Large intestine (tissue), 3 donors: ENCODE results near the gene ELMO1. TPM values are rescaled to one million over a fixed set of nuclear protein-coding genes. Genes with fewer than 3 reads are reported as not detected.
A peak's percentile ranks its signal among the peaks of the same experiment; 100 is the strongest.

Experiments used
- DNase-seq, 2 donors: peaks; one replicate each; pipeline versions ENCODE4 v3.0.0 to v3.0.0-alpha.2; 2013
- H3K27ac ChIP-seq: one replicate; pipeline ENCODE4 v1.5.1; 2013; ENCODE audit warnings: low read length
- H3K27me3 ChIP-seq: 2 replicates; pipeline ENCODE4 v1.6.1; 2013; ENCODE audit warnings: low read length; ENCODE audit not compliant: control insufficient read depth, insufficient read depth
- H3K36me3 ChIP-seq: 2 replicates; pipeline ENCODE4 v1.6.1; 2013; ENCODE audit warnings: low read length; ENCODE audit not compliant: control insufficient read depth, insufficient read depth
- H3K4me1 ChIP-seq: one replicate; pipeline ENCODE4 v1.6.1; 2013; ENCODE audit warnings: low read length; ENCODE audit not compliant: control insufficient read depth, insufficient read depth
- H3K4me3 ChIP-seq: one replicate; pipeline ENCODE4 v1.5.1; 2013; ENCODE audit warnings: low read length
- H3K9me3 ChIP-seq: one replicate; pipeline ENCODE4 v1.6.1; 2013; ENCODE audit warnings: mild to moderate bottlenecking, low read depth, low read length, moderate library complexity; ENCODE audit not compliant: control insufficient read depth
- WGBS: methylation state at CpG from one replicate; pipeline ENCODE4 v1.1.5; 2013; ENCODE audit warnings: low lambda C conversion rate; ENCODE audit not compliant: insufficient coverage; 5-methylcytosine and 5-hydroxymethylcytosine counted together
- polyA plus RNA-seq: library from polyadenylated mRNA; unstranded; fragments of 120-200 nt; gene quantifications from one replicate; pipeline ENCODE4 v1.2.1, GENCODE V29; 2013

Gene ELMO1
- polyA plus RNA-seq, 1 donor: 9.5 TPM

- Histone ChIP-seq H3K27ac (peak overlapping the region; percentile 53), H3K27me3 (no peaks in the 10 kb centered on the region), H3K4me1 (peaks cover 20% of the 10 kb centered on the region), H3K9me3 (peaks cover 9% of the 10 kb centered on the region), H3K36me3 (no peaks in the 10 kb centered on the region), H3K4me3 (no peak overlapping the region)
- WGBS: 18% methylated on average over 4 of the region's 9 CpGs
- DNase-seq: peak in 1 of 2 donors; percentile 57
Observed at GRCh38 chr7:36971515-36972139, 477.0 kb downstream of the ELMO1 start.

- no peaks in the 10 kb centered on the region for H3K36me3 ChIP-seq
- no peak overlapping the region for H3K4me3 ChIP-seq
- H3K27me3 ChIP-seq: no peaks in the 10 kb centered on the region
- WGBS: 80% methylated on average over 1 of the region's 5 CpGs
- peaks cover 20% of the 10 kb centered on the region for H3K4me1 ChIP-seq
- peaks cover 9% of the 10 kb centered on the region for H3K9me3 ChIP-seq
- no peak for DNase-seq
- peak overlapping the region; percentile 53 for H3K27ac ChIP-seq
Observed at GRCh38 chr7:36970551-36971514, 477.8 kb downstream of the ELMO1 start.

- peaks cover 9% of the 10 kb centered on the region for H3K9me3 ChIP-seq
- H3K27ac ChIP-seq: no peak overlapping the region
- H3K4me1 ChIP-seq: peaks cover 20% of the 10 kb centered on the region
- H3K4me3 ChIP-seq: no peak overlapping the region
- no peaks in the 10 kb centered on the region for H3K27me3 ChIP-seq
- no peak for DNase-seq
- H3K36me3 ChIP-seq: no peaks in the 10 kb centered on the region
Observed at GRCh38 chr7:36969376-36969775, 479.3 kb downstream of the ELMO1 start.

GRCh38 chr7:36967387-36967786, 481.3 kb downstream of the ELMO1 start:
- H3K36me3 ChIP-seq: no peaks in the 10 kb centered on the region
- DNase-seq: no peak
- peaks cover 18% of the 10 kb centered on the region for H3K4me1 ChIP-seq
- H3K9me3 ChIP-seq: peaks cover 3% of the 10 kb centered on the region
- WGBS: 70% methylated on average over 2 of the region's 4 CpGs
- H3K4me3 ChIP-seq: no peak overlapping the region
- H3K27ac ChIP-seq: no peak overlapping the region
- H3K27me3 ChIP-seq: no peaks in the 10 kb centered on the region

- no CpG with 5 or more reads among the region's 3 CpGs for WGBS
- Histone ChIP-seq H3K36me3 (no peaks in the 10 kb centered on the region), H3K27ac (no peak overlapping the region), H3K4me3 (no peak overlapping the region), H3K9me3 (peaks cover 3% of the 10 kb centered on the region), H3K4me1 (peaks cover 11% of the 10 kb centered on the region), H3K27me3 (no peaks in the 10 kb centered on the region)
- DNase-seq: no peak
Observed at GRCh38 chr7:36966636-36967035, 482.0 kb downstream of the ELMO1 start.

GRCh38 chr7:36966039-36966438, 482.6 kb downstream of the ELMO1 start:
- Histone ChIP-seq H3K27me3 (no peaks in the 10 kb centered on the region), H3K27ac (no peak overlapping the region), H3K9me3 (peaks cover 3% of the 10 kb centered on the region), H3K4me1 (peaks cover 6% of the 10 kb centered on the region), H3K36me3 (no peaks in the 10 kb centered on the region), H3K4me3 (no peak overlapping the region)
- WGBS: no CpG with 5 or more reads among the region's 3 CpGs
- no peak for DNase-seq

- no peak for DNase-seq
- WGBS: no CpG with 5 or more reads among the region's 1 CpG
- no peak overlapping the region for H3K27ac ChIP-seq
- no peak overlapping the region for H3K4me3 ChIP-seq
- peaks cover 3% of the 10 kb centered on the region for H3K9me3 ChIP-seq
- peaks cover 2% of the 10 kb centered on the region for H3K4me1 ChIP-seq
- H3K36me3 ChIP-seq: no peaks in the 10 kb centered on the region
- no peaks in the 10 kb centered on the region for H3K27me3 ChIP-seq
Observed at GRCh38 chr7:36965625-36966024, 483.0 kb downstream of the ELMO1 start.

GRCh38 chr7:36964297-36964696, 484.4 kb downstream of the ELMO1 start:
- no peak overlapping the region for H3K27ac ChIP-seq
- no peak for DNase-seq
- H3K4me3 ChIP-seq: no peak overlapping the region
- 100% methylated on average over 1 of the region's 2 CpGs for WGBS
- no peaks in the 10 kb centered on the region for H3K36me3 ChIP-seq
- H3K27me3 ChIP-seq: no peaks in the 10 kb centered on the region
- H3K9me3 ChIP-seq: peaks cover 3% of the 10 kb centered on the region
- H3K4me1 ChIP-seq: no peaks in the 10 kb centered on the region

- Histone ChIP-seq H3K27me3 (no peaks in the 10 kb centered on the region), H3K4me3 (no peak overlapping the region), H3K9me3 (peaks cover 3% of the 10 kb centered on the region), H3K4me1 (no peaks in the 10 kb centered on the region), H3K36me3 (no peaks in the 10 kb centered on the region), H3K27ac (no peak overlapping the region)
- DNase-seq: no peak
- WGBS: 89% methylated on average over 2 of the region's 3 CpGs
Observed at GRCh38 chr7:36962367-36962766, 486.3 kb downstream of the ELMO1 start.

GRCh38 chr7:36961693-36962092, 487.0 kb downstream of the ELMO1 start:
- H3K4me1 ChIP-seq: no peaks in the 10 kb centered on the region
- no peak for DNase-seq
- no peak overlapping the region for H3K27ac ChIP-seq
- H3K4me3 ChIP-seq: no peak overlapping the region
- no peaks in the 10 kb centered on the region for H3K9me3 ChIP-seq
- no peaks in the 10 kb centered on the region for H3K36me3 ChIP-seq
- H3K27me3 ChIP-seq: no peaks in the 10 kb centered on the region
